SK-N-SH (cell line): ENCODE data around the gene CSPG5.

Experiments used
- POLR2AphosphoS5 ChIP-seq: IDR thresholded peaks from 2 replicates; pipeline ENCODE4 v1.6.1; 2012; ENCODE audit warnings: low read depth, low read length
- TF ChIP-seq, protein P1 (sequence below): fragments of 200-600 bp; sonication (generic); IDR thresholded peaks from 2 replicates; pipeline ENCODE4 v1.6.1; 2017; ENCODE audit warnings: antibody characterized with exemption, mild to moderate bottlenecking, moderate library complexity

DNA sequence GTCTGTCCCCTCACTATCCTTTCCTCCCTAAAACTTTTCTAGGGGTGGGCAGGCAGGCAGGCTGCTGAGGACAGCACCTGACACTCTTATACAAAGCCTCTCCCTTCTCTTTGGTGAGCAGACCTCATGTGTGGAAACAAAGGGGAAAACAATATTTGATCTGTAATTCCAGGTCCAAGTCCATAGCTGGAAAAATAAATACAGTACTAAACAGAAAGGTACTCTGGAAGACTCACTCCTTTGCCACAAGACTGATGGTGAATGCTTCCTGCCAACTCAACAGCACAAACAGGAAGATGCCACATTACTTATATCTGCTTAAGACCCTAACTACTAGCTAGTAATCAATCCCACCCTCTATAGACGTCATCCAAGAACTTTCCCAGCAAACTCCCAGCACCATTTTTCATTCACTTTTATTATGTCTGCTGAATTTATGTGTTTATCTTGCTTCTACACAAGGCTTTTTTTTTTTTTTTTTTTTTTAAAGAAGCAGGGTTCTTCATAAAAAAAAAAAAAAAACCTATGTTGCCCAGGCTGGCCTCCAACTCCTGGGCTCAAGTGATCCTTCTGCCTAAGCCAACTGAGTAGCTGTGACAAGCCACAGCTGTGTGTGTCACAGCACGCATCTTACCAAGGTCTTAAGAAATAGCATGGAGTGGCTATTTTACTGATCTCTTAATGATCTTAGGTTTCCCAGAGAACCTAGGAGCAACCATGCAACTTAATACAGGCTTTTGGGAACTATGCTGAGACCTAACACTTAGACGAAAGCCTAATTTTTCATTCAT is 44.2 kb upstream of the CSPG5 start:
- TF ChIP-seq, protein P1, sequence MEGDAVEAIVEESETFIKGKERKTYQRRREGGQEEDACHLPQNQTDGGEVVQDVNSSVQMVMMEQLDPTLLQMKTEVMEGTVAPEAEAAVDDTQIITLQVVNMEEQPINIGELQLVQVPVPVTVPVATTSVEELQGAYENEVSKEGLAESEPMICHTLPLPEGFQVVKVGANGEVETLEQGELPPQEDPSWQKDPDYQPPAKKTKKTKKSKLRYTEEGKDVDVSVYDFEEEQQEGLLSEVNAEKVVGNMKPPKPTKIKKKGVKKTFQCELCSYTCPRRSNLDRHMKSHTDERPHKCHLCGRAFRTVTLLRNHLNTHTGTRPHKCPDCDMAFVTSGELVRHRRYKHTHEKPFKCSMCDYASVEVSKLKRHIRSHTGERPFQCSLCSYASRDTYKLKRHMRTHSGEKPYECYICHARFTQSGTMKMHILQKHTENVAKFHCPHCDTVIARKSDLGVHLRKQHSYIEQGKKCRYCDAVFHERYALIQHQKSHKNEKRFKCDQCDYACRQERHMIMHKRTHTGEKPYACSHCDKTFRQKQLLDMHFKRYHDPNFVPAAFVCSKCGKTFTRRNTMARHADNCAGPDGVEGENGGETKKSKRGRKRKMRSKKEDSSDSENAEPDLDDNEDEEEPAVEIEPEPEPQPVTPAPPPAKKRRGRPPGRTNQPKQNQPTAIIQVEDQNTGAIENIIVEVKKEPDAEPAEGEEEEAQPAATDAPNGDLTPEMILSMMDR, result no peak
- no peak for TF ChIP-seq POLR2AphosphoS5
